Smooth muscle cell (in vitro differentiated cells): ENCODE measurements around the gene SERINC5. TPM values are rescaled to one million over a fixed set of nuclear protein-coding genes. Genes with fewer than 3 reads are reported as not detected.
"Not testable (repeated sequence)": the region's sequence is repeated elsewhere in the genome, so short reads cannot be mapped to it uniquely, and the experiment has no call there.

Experiments used
- DNase-seq: peaks from one replicate; lab custom pipeline; 2025; ENCODE audit not compliant: unreplicated experiment; lab: John Stamatoyannopoulos, UW
- H2AFZ ChIP-seq: fragments of 200-600 bp; sonication (generic); 2 replicates; pipeline ENCODE4 v1.6.0; 2016; ENCODE audit warnings: antibody characterized with exemption, low read depth, mild to moderate bottlenecking
- H3F3A ChIP-seq: fragments of 200-600 bp; sonication (generic); 2 replicates; pipeline ENCODE4 v1.6.0; 2017; ENCODE audit warnings: antibody characterized with exemption, low read depth
- H3K27ac ChIP-seq: fragments of 200-600 bp; sonication (generic); 2 replicates; pipeline ENCODE4 v1.5.1; 2016; ENCODE audit warnings: low read depth, mild to moderate bottlenecking
- H3K27me3 ChIP-seq: fragments of 200-600 bp; sonication (generic); 2 replicates; pipeline ENCODE4 v1.6.1; 2016; ENCODE audit warnings: low read depth, mild to moderate bottlenecking
- H3K36me3 ChIP-seq: fragments of 200-600 bp; sonication (generic); 2 replicates; pipeline ENCODE4 v1.5.1; 2016; ENCODE audit warnings: low read depth
- H3K4me1 ChIP-seq: fragments of 200-600 bp; sonication (generic); 2 replicates; pipeline ENCODE4 v1.5.1; 2016; ENCODE audit warnings: low read depth
- H3K4me2 ChIP-seq: fragments of 200-600 bp; sonication (generic); 2 replicates; pipeline ENCODE4 v1.6.0; 2016; ENCODE audit warnings: mild to moderate bottlenecking
- H3K4me3 ChIP-seq: fragments of 200-600 bp; sonication (generic); 2 replicates; pipeline ENCODE4 v1.5.1; 2016; ENCODE audit warnings: mild to moderate bottlenecking
- H3K79me2 ChIP-seq: fragments of 200-600 bp; sonication (generic); 2 replicates; pipeline ENCODE4 v1.6.0; 2016; ENCODE audit warnings: low read depth, mild to moderate bottlenecking
- H3K9ac ChIP-seq: fragments of 200-600 bp; sonication (generic); 2 replicates; pipeline ENCODE4 v1.6.0; 2016; ENCODE audit warnings: low read depth
- H3K9me3 ChIP-seq: fragments of 200-600 bp; sonication (generic); replicated peaks from 2 replicates; pipeline ENCODE4 v1.5.1; 2016; ENCODE audit warnings: low read depth
- H4K20me1 ChIP-seq: fragments of 200-600 bp; sonication (generic); 2 replicates; pipeline ENCODE4 v1.6.0; 2016; ENCODE audit warnings: low read depth
- WGBS: methylation state at CpG from one replicate; pipeline ENCODE4 v1.1.7; 2016; ENCODE audit warnings: low lambda C conversion rate; 5-methylcytosine and 5-hydroxymethylcytosine counted together
- polyA plus RNA-seq: library from polyadenylated mRNA; unstranded; fragments of >200 nt; fragmentation: Nextera tagmentation; extraction: Ambion mirVana; gene quantifications from 2 replicates; pipeline ENCODE4 v1.2.1, GENCODE V29; 2016
- total RNA-seq: library from RNA; depleted of rRNA; stranded (reverse); fragments of >200 nt; gene quantifications from 2 replicates; pipeline ENCODE4 v1.2.3, GENCODE V29; 2014
- TF ChIP-seq, protein P1 (sequence below): fragments of 200-600 bp; sonication (generic); IDR thresholded peaks from 2 replicates; pipeline ENCODE4 v1.5.1; 2017; ENCODE audit warnings: borderline replicate concordance, mild to moderate bottlenecking, antibody characterized with exemption; ENCODE audit not compliant: insufficient read depth, poor library complexity, severe bottlenecking

SERINC5 gene
- total and polyA plus RNA-seq, 2 experiments from 2014 or later, result 4.5 to 37.0 TPM

DNA sequence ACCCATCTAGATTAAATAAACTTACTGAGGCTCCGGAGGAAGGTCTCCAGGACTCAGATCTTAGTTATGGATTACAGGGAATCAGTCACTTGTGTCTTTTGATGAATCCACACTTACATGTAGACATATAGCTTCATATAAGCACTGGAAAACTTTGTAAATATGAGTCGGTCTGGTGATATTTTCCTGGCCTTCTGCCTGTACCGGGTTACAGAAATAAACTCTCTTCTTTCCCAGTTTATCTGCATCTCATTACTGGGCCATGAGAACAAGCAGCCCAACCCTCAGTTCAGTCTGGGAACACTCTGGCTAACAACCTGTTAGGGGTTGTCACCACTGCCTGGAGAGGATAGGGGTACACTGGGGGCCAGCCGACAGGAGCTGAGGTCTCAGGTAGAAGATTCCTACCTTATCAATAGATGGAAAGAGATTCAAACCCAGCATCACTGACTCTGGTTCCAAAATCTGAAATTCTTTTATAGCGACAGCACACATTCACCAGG is 161.6 kb downstream of the SERINC5 start:
- WGBS, result 53% methylated on average over 5 of the region's 5 CpGs
- TF ChIP-seq, protein P1, sequence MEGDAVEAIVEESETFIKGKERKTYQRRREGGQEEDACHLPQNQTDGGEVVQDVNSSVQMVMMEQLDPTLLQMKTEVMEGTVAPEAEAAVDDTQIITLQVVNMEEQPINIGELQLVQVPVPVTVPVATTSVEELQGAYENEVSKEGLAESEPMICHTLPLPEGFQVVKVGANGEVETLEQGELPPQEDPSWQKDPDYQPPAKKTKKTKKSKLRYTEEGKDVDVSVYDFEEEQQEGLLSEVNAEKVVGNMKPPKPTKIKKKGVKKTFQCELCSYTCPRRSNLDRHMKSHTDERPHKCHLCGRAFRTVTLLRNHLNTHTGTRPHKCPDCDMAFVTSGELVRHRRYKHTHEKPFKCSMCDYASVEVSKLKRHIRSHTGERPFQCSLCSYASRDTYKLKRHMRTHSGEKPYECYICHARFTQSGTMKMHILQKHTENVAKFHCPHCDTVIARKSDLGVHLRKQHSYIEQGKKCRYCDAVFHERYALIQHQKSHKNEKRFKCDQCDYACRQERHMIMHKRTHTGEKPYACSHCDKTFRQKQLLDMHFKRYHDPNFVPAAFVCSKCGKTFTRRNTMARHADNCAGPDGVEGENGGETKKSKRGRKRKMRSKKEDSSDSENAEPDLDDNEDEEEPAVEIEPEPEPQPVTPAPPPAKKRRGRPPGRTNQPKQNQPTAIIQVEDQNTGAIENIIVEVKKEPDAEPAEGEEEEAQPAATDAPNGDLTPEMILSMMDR, result no peak
- Histone ChIP-seq H3K9ac (no peak overlapping the region), H3F3A (no peaks in the 10 kb centered on the region), H3K36me3 (no peaks in the 10 kb centered on the region), H2AFZ (no peak overlapping the region), H4K20me1 (no peaks in the 10 kb centered on the region), H3K27me3 (no peaks in the 10 kb centered on the region), H3K79me2 (no peaks in the 10 kb centered on the region), H3K27ac (peak overlapping the region; percentile 34), H3K4me2 (no peak overlapping the region), H3K4me1 (peaks cover 28% of the 10 kb centered on the region), H3K9me3 (no peaks in the 10 kb centered on the region), H3K4me3 (no peak overlapping the region)
- no peak for DNase-seq

- H4K20me1 ChIP-seq, result no peaks in the 10 kb centered on the region
- no peaks in the 10 kb centered on the region for H3K36me3 ChIP-seq
- H3K79me2 ChIP-seq, result no peaks in the 10 kb centered on the region
- H3K27ac ChIP-seq, result peak overlapping the region; percentile 34
- H3K9me3 ChIP-seq, result no peaks in the 10 kb centered on the region
- DNase-seq, result no peak
- no peak overlapping the region for H3K4me2 ChIP-seq
- H3K4me3 ChIP-seq, result no peak overlapping the region
- H3K27me3 ChIP-seq, result no peaks in the 10 kb centered on the region
- H3F3A ChIP-seq, result no peaks in the 10 kb centered on the region
- 36% methylated on average over 8 of the region's 8 CpGs for WGBS
- TF ChIP-seq, protein P1, result no peak
- peaks cover 28% of the 10 kb centered on the region for H3K4me1 ChIP-seq
- H2AFZ ChIP-seq, result no peak overlapping the region
- H3K9ac ChIP-seq, result no peak overlapping the region
Measured at GRCh38 chr5:80093796-80094195, 162.1 kb downstream of the SERINC5 start.

DNA sequence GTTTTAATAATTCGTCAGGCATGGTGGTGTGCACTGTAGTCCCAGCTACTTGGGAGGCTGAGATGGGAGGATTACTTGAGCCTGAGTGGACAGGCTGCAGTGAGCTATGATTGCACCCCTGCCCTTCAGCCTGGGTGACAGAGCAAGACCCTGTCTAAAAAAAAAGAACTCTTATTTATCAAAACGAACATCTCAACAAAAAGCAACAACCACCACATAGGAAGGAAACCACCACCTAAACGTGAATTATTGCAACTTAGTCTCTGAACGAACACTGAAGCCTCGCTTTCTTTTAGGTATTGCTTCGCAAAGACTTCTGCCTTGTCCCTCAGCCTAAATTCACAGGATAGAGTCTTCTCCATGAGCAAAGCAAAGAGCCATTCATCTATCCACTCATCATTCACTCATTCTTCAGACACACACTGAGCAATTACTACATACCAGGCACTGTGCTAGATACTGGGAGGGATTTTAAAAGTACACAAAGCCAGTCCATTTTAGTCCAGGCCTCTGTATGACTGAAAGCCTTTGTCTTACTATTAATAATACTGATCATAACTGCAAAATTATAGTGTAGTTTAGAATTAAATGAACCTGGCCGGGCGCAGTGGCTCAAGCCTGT is 163.3 kb downstream of the SERINC5 start:
- no peaks in the 10 kb centered on the region for H4K20me1 ChIP-seq
- 95% methylated on average over 8 of the region's 8 CpGs for WGBS
- H3K79me2 ChIP-seq, result no peaks in the 10 kb centered on the region
- no peak overlapping the region for H3K27ac ChIP-seq
- H3K36me3 ChIP-seq, result no peaks in the 10 kb centered on the region
- no peak overlapping the region for H3K4me3 ChIP-seq
- H3K4me1 ChIP-seq, result peaks cover 20% of the 10 kb centered on the region
- H3K9me3 ChIP-seq, result no peaks in the 10 kb centered on the region
- H3K27me3 ChIP-seq, result no peaks in the 10 kb centered on the region
- no peak for DNase-seq
- H2AFZ ChIP-seq, result no peak overlapping the region
- no peaks in the 10 kb centered on the region for H3F3A ChIP-seq
- TF ChIP-seq, protein P1, result no peak
- no peak overlapping the region for H3K4me2 ChIP-seq
- H3K9ac ChIP-seq, result no peak overlapping the region

DNA sequence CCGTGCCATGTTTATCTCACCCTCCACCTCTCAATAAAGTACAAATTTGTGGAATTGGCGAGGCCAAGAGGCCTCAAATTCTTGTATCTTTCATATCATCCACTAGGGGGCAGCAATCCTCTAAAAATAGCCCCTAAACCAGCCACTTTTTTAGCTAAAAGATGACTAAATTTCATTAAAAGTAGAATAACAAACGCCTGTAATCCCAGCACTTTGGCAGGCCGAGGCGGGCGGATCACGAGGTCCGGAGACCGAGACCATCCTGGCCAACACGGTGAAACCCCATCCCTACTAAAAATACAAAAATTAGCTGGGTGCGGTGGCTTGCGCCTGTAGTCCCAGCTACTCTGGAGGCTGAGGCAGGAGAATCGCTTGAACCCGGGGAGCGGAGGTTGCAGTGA is 164.1 kb downstream of the SERINC5 start:
- Histone ChIP-seq H3K4me1 (peaks cover 20% of the 10 kb centered on the region), H3K4me2 (peak overlapping the region; percentile 68), H2AFZ (peak overlapping the region; percentile 9)
- not testable (repeated sequence) for H3F3A ChIP-seq, H3K79me2 ChIP-seq, H3K9ac ChIP-seq, H3K27me3 ChIP-seq, DNase-seq, H3K36me3 ChIP-seq, H3K4me3 ChIP-seq, H3K9me3 ChIP-seq, H4K20me1 ChIP-seq, H3K27ac ChIP-seq
- 34% methylated on average over 15 of the region's 15 CpGs for WGBS
- TF ChIP-seq, protein P1, result peak; percentile 78
